Camera-type eye (tissue), 1 donor: Measurements from ENCODE around the gene KCNB1. TPM values are rescaled to one million over a fixed set of nuclear protein-coding genes. Genes with fewer than 3 reads are reported as not detected.

Source experiments
- total RNA-seq: library from RNA; depleted of rRNA; stranded (reverse); fragments of >200 nt; gene quantifications from one replicate; pipeline ENCODE4 v1.2.3, GENCODE V29; 2014

The KCNB1 gene
- total RNA-seq, result 21.7 TPM

DNA sequence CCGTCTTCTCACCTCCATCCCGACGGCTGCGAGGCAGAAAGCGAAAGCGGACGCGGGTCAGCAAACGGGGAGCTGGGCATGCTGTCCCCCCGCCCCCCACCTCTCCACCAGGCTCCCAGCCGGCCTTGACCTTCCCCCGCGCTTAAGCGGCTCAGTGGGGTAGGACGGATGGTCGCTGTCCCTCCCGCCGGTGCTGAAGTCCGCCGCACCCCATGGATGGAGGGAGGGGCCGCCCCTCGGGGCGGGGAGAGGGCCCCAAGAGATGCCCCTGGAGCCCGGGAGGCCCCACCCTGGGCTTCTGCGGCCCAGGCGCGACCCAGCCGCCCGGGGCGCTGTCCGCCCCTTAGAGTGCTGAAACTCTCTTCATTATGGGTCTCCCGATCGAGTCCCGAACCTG lies at the start of gene KCNB1:
Gene KCNB1 (minus strand): TSS at position 48 of the 397 bp plus-strand sequence. CDS start 188 bp downstream, outside the sequence.

Other genes starting within 250 kb of the KCNB1 start
- 26.5 TPM for gene ZNFX1, start 204.6 kb downstream of the KCNB1 start, total RNA-seq
- 17.7 TPM for gene PTGIS, start 85.5 kb upstream of the KCNB1 start, total RNA-seq
- 29.4 TPM for gene B4GALT5, start 231.2 kb upstream of the KCNB1 start, total RNA-seq